Measurements from ENCODE around the gene YWHAQ. TPM values are rescaled to one million over a fixed set of nuclear protein-coding genes. Genes with fewer than 3 reads are reported as not detected.

YWHAQ gene
- total RNA-seq, 1 donor from 2014 or later = 164 TPM

- Mint-ChIP-seq H3K27ac (no peak overlapping the region), H3K4me1 (no peaks in the 10 kb centered on the region), H3K27me3 (peaks cover 3% of the 10 kb centered on the region), H3K4me3 (no peak overlapping the region), H3K36me3 (ENCODE audit: low read depth) (no peaks in the 10 kb centered on the region), H3K9me3 (no peaks in the 10 kb centered on the region)
- DNase-seq (no peak), ATAC-seq (ENCODE audit: low read depth) (no peak)
- POLR2A ChIA-PET = no interaction called here
- intact Hi-C loops (cut with micrococcal nuclease) = no loop called here
- TF ChIP-seq CTCF (IDR thresholded peaks at IDR 0.05) = no peak
- CTCF ChIA-PET = no interaction called here
Observed at GRCh38 chr2:9674891-9675414, 44.2 kb upstream of the YWHAQ start.

GRCh38 chr2:9673914-9674481 is 43.2 kb upstream of the YWHAQ start:
- TF ChIP-seq CTCF (IDR thresholded peaks at IDR 0.05) = no peak
- DNase-seq (no peak), ATAC-seq (ENCODE audit: low read depth) (no peak)
- ChIA-PET POLR2A (no interaction called here), CTCF (no interaction called here)
- H3K4me1 Mint-ChIP-seq = no peaks in the 10 kb centered on the region
- no peak overlapping the region for H3K4me3 Mint-ChIP-seq
- H3K9me3 Mint-ChIP-seq = no peaks in the 10 kb centered on the region
- H3K36me3 Mint-ChIP-seq (ENCODE audit: low read depth) = no peaks in the 10 kb centered on the region
- intact Hi-C loops (cut with micrococcal nuclease) = no loop called here
- no peak overlapping the region for H3K27ac Mint-ChIP-seq
- H3K27me3 Mint-ChIP-seq = peaks cover 3% of the 10 kb centered on the region

- H3K9me3 Mint-ChIP-seq = no peaks in the 10 kb centered on the region
- no peaks in the 10 kb centered on the region for H3K27me3 Mint-ChIP-seq
- ChIA-PET CTCF (no interaction called here), POLR2A (no interaction called here)
- H3K36me3 Mint-ChIP-seq (ENCODE audit: low read depth) = no peaks in the 10 kb centered on the region
- no peak for ATAC-seq (ENCODE audit: low read depth)
- H3K4me3 Mint-ChIP-seq = no peak overlapping the region
- H3K4me1 Mint-ChIP-seq = no peaks in the 10 kb centered on the region
- intact Hi-C loops (cut with micrococcal nuclease) = no loop called here
- no peak for DNase-seq
- H3K27ac Mint-ChIP-seq = no peak overlapping the region
- TF ChIP-seq CTCF (IDR thresholded peaks at IDR 0.05) = no peak
Observed at GRCh38 chr2:9668687-9669345, 38.0 kb upstream of the YWHAQ start.

GRCh38 chr2:9667826-9668225 is 37.0 kb upstream of the YWHAQ start:
- ATAC-seq (ENCODE audit: low read depth) = no peak
- no peaks in the 10 kb centered on the region for H3K27me3 Mint-ChIP-seq
- no peaks in the 10 kb centered on the region for H3K9me3 Mint-ChIP-seq
- intact Hi-C loops (cut with micrococcal nuclease) = no loop called here
- H3K27ac Mint-ChIP-seq = no peak overlapping the region
- DNase-seq = no peak
- ChIA-PET CTCF (no interaction called here), POLR2A (no interaction called here)
- TF ChIP-seq CTCF (IDR thresholded peaks at IDR 0.05) = no peak
- no peaks in the 10 kb centered on the region for H3K36me3 Mint-ChIP-seq (ENCODE audit: low read depth)
- H3K4me1 Mint-ChIP-seq = no peaks in the 10 kb centered on the region
- H3K4me3 Mint-ChIP-seq = no peak overlapping the region

- no peaks in the 10 kb centered on the region for H3K36me3 Mint-ChIP-seq (ENCODE audit: low read depth)
- H3K27ac Mint-ChIP-seq = no peak overlapping the region
- ChIA-PET POLR2A (no interaction called here), CTCF (no interaction called here)
- no peaks in the 10 kb centered on the region for H3K4me1 Mint-ChIP-seq
- H3K9me3 Mint-ChIP-seq = no peaks in the 10 kb centered on the region
- intact Hi-C loops (cut with micrococcal nuclease) = no loop called here
- no peak for TF ChIP-seq CTCF (IDR thresholded peaks at IDR 0.05)
- no peak overlapping the region for H3K4me3 Mint-ChIP-seq
- no peak for DNase-seq
- H3K27me3 Mint-ChIP-seq = no peaks in the 10 kb centered on the region
- no peak for ATAC-seq (ENCODE audit: low read depth)
Observed at GRCh38 chr2:9666306-9666705, 35.5 kb upstream of the YWHAQ start.

Measured in activated B cell treated with CpG ODN at 0.5 μM for 24 hours (primary cell).